DMS153 treated with DMSO at 0.1 percent for 48 hours (cell line): ENCODE results near the gene MBP.

Source experiments
- DNase-seq: peaks from one replicate; lab custom pipeline; 2025; ENCODE audit not compliant: unreplicated experiment; lab: John Stamatoyannopoulos, UW

MBP gene

GRCh38 chr18:77053616-77054287 lies 78.8 kb downstream of the MBP start:
- DNase-seq = no peak

GRCh38 chr18:77052983-77053309 lies 79.6 kb downstream of the MBP start:
- DNase-seq = no peak

DNA sequence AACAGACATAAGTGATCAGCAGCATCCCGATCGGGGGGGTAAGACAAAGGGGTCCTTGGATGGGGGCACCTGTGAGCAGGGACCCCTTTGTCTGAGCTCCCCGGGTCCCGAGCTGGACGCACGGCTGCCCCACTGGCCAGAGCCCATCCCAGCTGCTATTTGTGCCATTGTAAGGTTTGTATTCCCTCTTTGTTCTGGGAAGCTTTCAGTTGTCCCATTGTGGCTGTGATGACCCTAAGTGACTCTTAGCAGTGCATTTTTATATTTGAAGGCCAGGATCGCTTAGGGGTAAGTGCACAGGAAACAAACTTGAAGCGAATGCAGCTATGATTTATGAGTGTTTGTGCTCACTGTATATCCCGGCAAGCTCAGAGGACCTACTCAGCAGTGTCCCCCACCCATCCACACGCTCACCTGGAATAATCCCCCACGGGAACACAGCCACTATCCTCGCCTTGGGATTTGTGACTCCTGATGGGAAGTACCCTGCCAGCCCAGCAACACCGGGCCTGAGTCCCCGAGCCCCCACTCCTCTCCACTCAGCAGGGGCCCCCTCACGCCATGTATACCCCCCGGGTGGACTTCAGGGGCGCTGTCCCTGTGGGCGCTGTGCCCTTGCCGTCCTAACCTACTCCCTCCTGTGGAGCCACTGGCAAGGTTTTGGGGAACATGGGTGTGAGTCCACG lies 80.1 kb downstream of the MBP start:
- no peak for DNase-seq

DNA sequence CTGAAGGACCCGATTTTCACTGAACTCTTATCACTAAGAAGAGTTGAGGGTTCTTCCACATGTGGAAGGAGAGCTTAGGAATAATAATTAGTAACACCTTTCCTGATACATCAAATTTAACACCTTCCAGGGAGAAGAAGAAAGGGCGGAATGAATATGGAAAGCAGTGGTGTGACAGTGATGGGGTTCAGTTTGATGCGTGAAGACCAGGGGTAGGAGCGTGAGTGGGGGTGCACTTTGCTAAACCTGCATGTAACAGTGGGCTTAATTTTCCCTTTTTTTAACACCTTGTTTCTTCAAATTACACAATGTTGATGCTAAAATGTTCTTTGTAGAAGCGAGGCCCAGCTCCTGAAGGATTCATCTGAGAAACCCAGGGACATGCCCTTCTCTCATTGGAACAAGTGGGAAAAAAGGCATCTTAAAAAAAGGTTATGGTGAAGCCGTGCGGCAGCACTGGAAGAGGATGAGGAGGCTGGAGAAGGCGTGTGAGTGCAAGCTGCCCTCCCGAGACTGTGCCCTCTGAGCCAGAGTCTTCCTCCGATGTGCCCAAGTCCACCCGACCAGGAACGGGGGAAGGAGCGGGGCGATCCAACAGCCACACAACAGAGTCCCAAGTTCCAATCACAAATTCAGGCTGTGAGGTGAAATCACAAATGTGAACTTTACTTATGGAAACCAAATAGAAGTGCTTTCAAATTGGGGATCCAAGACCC lies 80.8 kb downstream of the MBP start:
- DNase-seq = no peak

- DNase-seq = no peak
Observed at GRCh38 chr18:77049938-77050337, 82.6 kb downstream of the MBP start.

DNA sequence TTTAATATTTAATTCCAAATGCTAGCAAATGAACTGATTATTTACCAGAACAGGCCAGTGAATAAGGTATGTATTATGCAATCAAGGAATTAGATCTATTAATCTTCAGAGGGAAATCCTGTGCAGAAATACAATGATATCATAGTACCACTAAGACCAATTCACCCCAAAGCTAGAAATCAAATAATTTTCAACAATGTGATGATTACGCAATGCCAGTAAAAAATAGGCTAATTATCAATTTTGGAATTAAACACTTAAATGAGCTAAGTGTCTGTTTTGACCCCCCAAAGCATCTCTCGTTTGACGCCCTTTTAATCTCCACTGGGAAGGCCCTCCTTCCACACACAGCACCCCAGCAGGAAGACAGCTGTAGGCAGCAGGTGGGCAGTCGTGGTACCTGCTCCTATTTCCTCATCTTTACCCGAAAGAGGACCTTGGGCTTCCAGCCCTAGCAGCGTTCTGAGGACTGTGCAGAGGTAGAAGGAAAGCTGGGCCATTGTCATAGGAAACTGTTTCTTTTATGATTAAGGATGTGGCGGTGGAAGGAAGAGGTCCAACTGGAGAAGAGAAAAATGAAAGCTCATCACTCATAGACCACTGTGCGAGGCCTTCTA lies 84.7 kb downstream of the MBP start:
- no peak for DNase-seq

GRCh38 chr18:77046994-77047393 lies 85.6 kb downstream of the MBP start:
- no peak for DNase-seq

DNA sequence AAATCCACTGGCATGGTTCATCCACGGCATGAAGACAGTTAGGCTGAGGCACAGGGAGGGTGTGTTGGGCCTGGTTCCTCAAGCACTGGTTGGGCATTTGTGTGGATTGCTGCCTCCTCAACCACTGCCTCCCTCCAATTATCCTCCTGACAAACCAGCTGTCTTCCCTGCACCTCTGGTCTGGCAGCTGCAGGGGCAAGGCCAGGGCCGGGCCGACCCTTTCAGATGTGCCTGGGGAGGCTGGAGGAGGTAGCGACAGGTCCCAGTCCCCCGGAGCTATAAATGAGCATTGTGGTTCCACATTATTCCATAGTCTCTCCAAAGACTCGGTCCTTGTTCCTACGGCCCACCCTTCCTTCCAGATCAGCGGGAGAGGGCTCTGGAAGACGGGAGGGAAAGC lies 86.2 kb downstream of the MBP start:
- no peak for DNase-seq

GRCh38 chr18:77045677-77046076 lies 86.9 kb downstream of the MBP start:
- no peak for DNase-seq

GRCh38 chr18:77044866-77045664 lies 87.5 kb downstream of the MBP start:
- no peak for DNase-seq

- no peak for DNase-seq
Observed at GRCh38 chr18:77043541-77044280, 88.9 kb downstream of the MBP start.

- no peak for DNase-seq
Observed at GRCh38 chr18:77042583-77042982, 90.0 kb downstream of the MBP start.

GRCh38 chr18:77039196-77040130 lies 93.1 kb downstream of the MBP start:
- DNase-seq = no peak

GRCh38 chr18:77038182-77038858 lies 94.3 kb downstream of the MBP start:
- no peak for DNase-seq

GRCh38 chr18:77037567-77037966 lies 95.0 kb downstream of the MBP start:
- no peak for DNase-seq

GRCh38 chr18:77035380-77036187 lies 97.0 kb downstream of the MBP start:
- DNase-seq = no peak

- DNase-seq = no peak
Observed at GRCh38 chr18:77033575-77033974, 99.0 kb downstream of the MBP start.

GRCh38 chr18:77032181-77032701 lies 100.3 kb downstream of the MBP start:
- DNase-seq = no peak
